SK-N-SH treated with all-trans-retinoic acid at 6 μM for 48 hours (cell line): Measurements from ENCODE around the gene REEP6.

Experiments
- ATAC-seq: fragments of 200-7000 bp; cut with Tn5 transposase; 3 replicates; pipeline ENCODE4 v1.9.1; 2020; ENCODE audit warnings: mild to moderate bottlenecking, moderate library complexity
- ARNTL ChIP-seq: fragments of 450-650 bp; formaldehyde crosslinking; IDR thresholded peaks from 2 replicates; pipeline ENCODE4 v1.5.0; 2020; ENCODE audit warnings: low read depth, mild to moderate bottlenecking, moderate library complexity, borderline replicate concordance
- BACH2 ChIP-seq: fragments of 250-450 bp; sonication (Bioruptor Pico); IDR thresholded peaks from 2 replicates; pipeline ENCODE4 v1.9.0; 2021; ENCODE audit warnings: mild to moderate bottlenecking, borderline replicate concordance
- CSDC2 ChIP-seq: fragments of 250-450 bp; sonication (Bioruptor Pico); IDR thresholded peaks from 2 replicates; pipeline ENCODE4 v1.5.0; 2020; ENCODE audit warnings: mild to moderate bottlenecking, moderate library complexity
- ESRRG ChIP-seq: fragments of 250-450 bp; sonication (Bioruptor Pico); IDR thresholded peaks from 2 replicates; pipeline ENCODE4 v1.6.1; 2021; ENCODE audit warnings: mild to moderate bottlenecking
- GLIS3 ChIP-seq: fragments of 250-450 bp; sonication (Bioruptor Pico); IDR thresholded peaks from 2 replicates; pipeline ENCODE4 v1.5.0; 2020; ENCODE audit warnings: mild to moderate bottlenecking, moderate library complexity
- ISL1 ChIP-seq: fragments of 250-450 bp; sonication (Bioruptor Pico); IDR thresholded peaks from 2 replicates; pipeline ENCODE4 v2.1.2; 2022; ENCODE audit warnings: mild to moderate bottlenecking, moderate library complexity
- OSR1 ChIP-seq: fragments of 250-450 bp; sonication (Bioruptor Pico); IDR thresholded peaks from 2 replicates; pipeline ENCODE4 v1.8.0; 2022; ENCODE audit warnings: moderate library complexity, mild to moderate bottlenecking, inconsistent platforms
- PPARA ChIP-seq: fragments of 250-450 bp; sonication (Bioruptor Pico); IDR thresholded peaks from 2 replicates; pipeline ENCODE4 v1.5.0; 2020; ENCODE audit warnings: mild to moderate bottlenecking, borderline replicate concordance
- RARB ChIP-seq: fragments of 250-450 bp; sonication (Bioruptor Pico); IDR thresholded peaks from 2 replicates; pipeline ENCODE4 v1.8.0; 2021; ENCODE audit warnings: mild to moderate bottlenecking, moderate library complexity
- SNAI2 ChIP-seq: fragments of 250-450 bp; sonication (Bioruptor Pico); IDR thresholded peaks from 2 replicates; pipeline ENCODE4 v1.5.0; 2020; ENCODE audit warnings: mild to moderate bottlenecking, moderate library complexity
- TCF4 ChIP-seq: fragments of 250-450 bp; sonication (Bioruptor Pico); IDR thresholded peaks from 2 replicates; pipeline ENCODE4 v1.8.0; 2021; ENCODE audit warnings: mild to moderate bottlenecking, moderate library complexity, borderline replicate concordance
- TOX ChIP-seq: fragments of 250-450 bp; sonication (Bioruptor Pico); IDR thresholded peaks from 2 replicates; pipeline ENCODE4 v1.8.0; 2021; ENCODE audit warnings: mild to moderate bottlenecking, moderate library complexity, borderline replicate concordance
- ZC3H10 ChIP-seq: fragments of 250-450 bp; sonication (Bioruptor Pico); IDR thresholded peaks from 2 replicates; pipeline ENCODE4 v1.5.1; 2021; ENCODE audit warnings: mild to moderate bottlenecking, moderate library complexity
- ZFP3 ChIP-seq: fragments of 250-450 bp; sonication (Bioruptor Pico); IDR thresholded peaks from 2 replicates; pipeline ENCODE4 v1.5.0; 2020; ENCODE audit warnings: mild to moderate bottlenecking, moderate library complexity
- ZFP30 ChIP-seq: fragments of 450-650 bp; formaldehyde crosslinking; IDR thresholded peaks from 2 replicates; pipeline ENCODE4 v1.5.0; 2022; ENCODE audit warnings: mild to moderate bottlenecking, moderate library complexity
- ZNF565 ChIP-seq: fragments of 450-650 bp; formaldehyde crosslinking; conservative IDR thresholded peaks from 2 replicates; pipeline ENCODE4 v1.5.0; 2020; ENCODE audit warnings: low read depth, mild to moderate bottlenecking, moderate library complexity
- ZNF70 ChIP-seq: fragments of 450-650 bp; formaldehyde crosslinking; IDR thresholded peaks from 2 replicates; pipeline ENCODE4 v1.5.0; 2020; ENCODE audit warnings: mild to moderate bottlenecking, moderate library complexity
- ZNF8 ChIP-seq: fragments of 450-650 bp; formaldehyde crosslinking; IDR thresholded peaks from 2 replicates; pipeline ENCODE4 v1.5.0; 2020; ENCODE audit warnings: mild to moderate bottlenecking, moderate library complexity
- TF ChIP-seq, protein P1 (sequence below): fragments of 250-450 bp; sonication (Bioruptor Pico); IDR thresholded peaks from 2 replicates; pipeline ENCODE4 v1.8.0; 2020; ENCODE audit warnings: mild to moderate bottlenecking, moderate library complexity, borderline replicate concordance
- TF ChIP-seq, protein P2 (sequence below): fragments of 250-450 bp; sonication (Bioruptor Pico); IDR thresholded peaks from 2 replicates; pipeline ENCODE4 v1.5.0; 2020; ENCODE audit warnings: mild to moderate bottlenecking, moderate library complexity
- TF ChIP-seq, protein P3 (sequence below): fragments of 250-450 bp; sonication (Bioruptor Pico); IDR thresholded peaks from 2 replicates; pipeline ENCODE4 v1.5.1; 2021; ENCODE audit warnings: mild to moderate bottlenecking, moderate library complexity

REEP6 gene

DNA sequence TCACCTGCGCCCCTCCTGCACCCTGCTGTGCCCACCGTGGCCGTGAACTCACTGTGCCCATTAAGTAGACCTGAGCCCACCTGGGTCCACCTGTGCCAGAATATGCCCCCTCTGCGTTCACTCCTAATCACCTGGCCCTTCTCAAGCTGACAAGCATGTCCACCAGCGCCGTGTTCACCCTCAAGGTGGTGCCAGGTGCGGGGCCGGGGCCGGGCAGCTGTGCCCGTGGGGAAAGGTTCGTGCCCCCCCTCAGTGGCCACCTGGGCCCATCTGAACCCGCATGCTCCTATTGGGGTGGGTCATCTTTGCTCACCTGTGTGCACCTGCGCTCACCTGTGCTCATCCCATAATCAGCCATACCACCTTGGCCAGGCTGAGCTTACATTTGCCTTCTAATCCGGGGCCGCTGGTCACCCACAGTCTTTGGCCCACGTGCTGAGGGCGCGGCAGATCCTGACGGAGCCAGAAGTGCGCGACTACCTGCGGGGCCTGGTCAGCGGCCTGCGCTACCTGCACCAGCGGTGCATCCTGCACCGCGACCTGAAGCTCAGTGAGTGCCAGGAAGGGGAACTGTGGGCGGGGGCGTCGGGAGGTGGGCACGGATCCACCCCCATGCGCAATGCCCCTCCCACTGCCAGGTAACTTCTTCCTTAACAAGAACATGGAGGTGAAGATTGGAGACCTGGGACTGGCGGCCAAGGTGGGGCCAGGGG, 35.2 kb downstream of the REEP6 start:
- TF ChIP-seq SNAI2 (no peak), GLIS3 (CRISPR knock-in tag) (no peak), ZNF8 (CRISPR knock-in tag) (no peak), PPARA (CRISPR knock-in tag) (no peak), BACH2 (no peak), TOX (CRISPR knock-in tag) (no peak), ZNF70 (CRISPR knock-in tag) (no peak), ARNTL (CRISPR knock-in tag) (no peak), CSDC2 (CRISPR knock-in tag) (no peak), ZFP30 (no peak), ZC3H10 (no peak), OSR1 (CRISPR knock-in tag) (no peak), RARB (CRISPR knock-in tag) (no peak), TCF4 (no peak)
- TF ChIP-seq, protein P1, sequence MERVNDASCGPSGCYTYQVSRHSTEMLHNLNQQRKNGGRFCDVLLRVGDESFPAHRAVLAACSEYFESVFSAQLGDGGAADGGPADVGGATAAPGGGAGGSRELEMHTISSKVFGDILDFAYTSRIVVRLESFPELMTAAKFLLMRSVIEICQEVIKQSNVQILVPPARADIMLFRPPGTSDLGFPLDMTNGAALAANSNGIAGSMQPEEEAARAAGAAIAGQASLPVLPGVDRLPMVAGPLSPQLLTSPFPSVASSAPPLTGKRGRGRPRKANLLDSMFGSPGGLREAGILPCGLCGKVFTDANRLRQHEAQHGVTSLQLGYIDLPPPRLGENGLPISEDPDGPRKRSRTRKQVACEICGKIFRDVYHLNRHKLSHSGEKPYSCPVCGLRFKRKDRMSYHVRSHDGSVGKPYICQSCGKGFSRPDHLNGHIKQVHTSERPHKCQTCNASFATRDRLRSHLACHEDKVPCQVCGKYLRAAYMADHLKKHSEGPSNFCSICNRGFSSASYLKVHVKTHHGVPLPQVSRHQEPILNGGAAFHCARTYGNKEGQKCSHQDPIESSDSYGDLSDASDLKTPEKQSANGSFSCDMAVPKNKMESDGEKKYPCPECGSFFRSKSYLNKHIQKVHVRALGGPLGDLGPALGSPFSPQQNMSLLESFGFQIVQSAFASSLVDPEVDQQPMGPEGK, result no peak
- TF ChIP-seq, protein P2, sequence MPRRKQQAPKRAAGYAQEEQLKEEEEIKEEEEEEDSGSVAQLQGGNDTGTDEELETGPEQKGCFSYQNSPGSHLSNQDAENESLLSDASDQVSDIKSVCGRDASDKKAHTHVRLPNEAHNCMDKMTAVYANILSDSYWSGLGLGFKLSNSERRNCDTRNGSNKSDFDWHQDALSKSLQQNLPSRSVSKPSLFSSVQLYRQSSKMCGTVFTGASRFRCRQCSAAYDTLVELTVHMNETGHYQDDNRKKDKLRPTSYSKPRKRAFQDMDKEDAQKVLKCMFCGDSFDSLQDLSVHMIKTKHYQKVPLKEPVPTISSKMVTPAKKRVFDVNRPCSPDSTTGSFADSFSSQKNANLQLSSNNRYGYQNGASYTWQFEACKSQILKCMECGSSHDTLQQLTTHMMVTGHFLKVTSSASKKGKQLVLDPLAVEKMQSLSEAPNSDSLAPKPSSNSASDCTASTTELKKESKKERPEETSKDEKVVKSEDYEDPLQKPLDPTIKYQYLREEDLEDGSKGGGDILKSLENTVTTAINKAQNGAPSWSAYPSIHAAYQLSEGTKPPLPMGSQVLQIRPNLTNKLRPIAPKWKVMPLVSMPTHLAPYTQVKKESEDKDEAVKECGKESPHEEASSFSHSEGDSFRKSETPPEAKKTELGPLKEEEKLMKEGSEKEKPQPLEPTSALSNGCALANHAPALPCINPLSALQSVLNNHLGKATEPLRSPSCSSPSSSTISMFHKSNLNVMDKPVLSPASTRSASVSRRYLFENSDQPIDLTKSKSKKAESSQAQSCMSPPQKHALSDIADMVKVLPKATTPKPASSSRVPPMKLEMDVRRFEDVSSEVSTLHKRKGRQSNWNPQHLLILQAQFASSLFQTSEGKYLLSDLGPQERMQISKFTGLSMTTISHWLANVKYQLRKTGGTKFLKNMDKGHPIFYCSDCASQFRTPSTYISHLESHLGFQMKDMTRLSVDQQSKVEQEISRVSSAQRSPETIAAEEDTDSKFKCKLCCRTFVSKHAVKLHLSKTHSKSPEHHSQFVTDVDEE (CRISPR knock-in tag), result no peak
- TF ChIP-seq, all 23 proteins: peak for 0
- no peak for ATAC-seq

DNA sequence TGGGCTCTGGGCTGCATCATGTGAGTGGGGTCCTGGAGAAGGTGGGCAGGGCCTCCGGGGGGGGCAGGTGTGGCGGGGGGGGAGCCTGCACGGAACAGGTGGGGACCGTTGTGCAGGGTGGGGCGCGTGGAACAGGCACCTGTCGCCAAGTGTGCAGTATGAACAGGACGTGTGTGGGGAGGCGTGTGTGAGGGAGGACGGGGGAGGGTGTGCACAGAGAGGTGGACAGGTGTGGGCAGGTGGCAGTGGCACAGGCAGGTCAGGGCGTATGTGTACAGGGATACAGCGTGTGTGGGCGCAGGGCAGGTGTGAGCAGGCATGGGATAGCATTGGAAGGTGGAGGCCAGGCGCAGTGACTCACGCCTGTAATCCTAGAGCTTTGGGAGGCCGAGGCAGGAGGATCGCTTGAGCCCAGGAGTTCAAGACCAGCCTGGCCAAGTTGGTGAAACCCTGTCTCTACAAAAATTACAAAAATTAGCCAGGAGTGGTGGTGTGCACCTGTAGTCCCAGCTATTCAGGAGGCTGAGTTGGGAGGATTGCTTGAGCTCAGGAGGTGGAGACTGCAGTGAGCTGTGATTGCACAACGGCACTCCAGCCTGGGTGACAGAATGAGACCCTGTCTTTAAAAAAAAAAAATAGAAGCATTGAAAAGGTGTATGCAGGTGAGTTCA, 36.1 kb downstream of the REEP6 start:
- ATAC-seq, result no peak
- TF ChIP-seq SNAI2, result no peak
- TF ChIP-seq ZNF565 (CRISPR knock-in tag), result no peak

DNA sequence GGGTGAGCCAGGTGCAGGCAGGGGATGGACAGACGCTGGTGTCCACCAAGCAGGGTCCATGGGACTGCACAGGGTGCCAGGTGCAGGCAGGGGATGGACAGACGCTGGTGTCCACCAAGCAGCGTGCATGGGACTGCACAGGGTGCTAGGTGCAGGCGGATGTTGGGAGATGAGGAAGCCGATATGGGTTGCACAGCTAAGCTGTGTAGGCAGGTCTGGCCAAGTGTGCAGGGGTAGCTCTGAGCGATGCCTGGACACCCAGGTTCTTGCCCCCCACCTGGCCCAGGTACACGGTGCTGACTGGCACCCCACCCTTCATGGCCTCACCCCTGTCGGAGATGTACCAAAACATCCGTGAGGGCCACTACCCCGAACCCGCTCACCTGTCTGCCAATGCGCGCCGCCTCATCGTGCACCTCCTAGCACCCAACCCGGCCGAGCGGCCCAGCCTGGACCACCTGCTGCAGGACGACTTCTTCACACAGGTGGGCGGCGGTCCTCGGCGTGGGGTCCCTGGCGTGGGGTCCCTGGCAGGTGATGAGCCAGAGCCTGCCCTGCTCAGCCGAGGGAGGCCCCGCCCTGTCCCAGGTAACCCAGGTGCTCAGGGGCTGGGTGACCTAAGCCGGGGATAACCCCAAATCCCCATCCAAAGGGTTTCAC, 36.8 kb downstream of the REEP6 start:
- no peak for TF ChIP-seq ESRRG (CRISPR knock-in tag)
- TF ChIP-seq, protein P3, sequence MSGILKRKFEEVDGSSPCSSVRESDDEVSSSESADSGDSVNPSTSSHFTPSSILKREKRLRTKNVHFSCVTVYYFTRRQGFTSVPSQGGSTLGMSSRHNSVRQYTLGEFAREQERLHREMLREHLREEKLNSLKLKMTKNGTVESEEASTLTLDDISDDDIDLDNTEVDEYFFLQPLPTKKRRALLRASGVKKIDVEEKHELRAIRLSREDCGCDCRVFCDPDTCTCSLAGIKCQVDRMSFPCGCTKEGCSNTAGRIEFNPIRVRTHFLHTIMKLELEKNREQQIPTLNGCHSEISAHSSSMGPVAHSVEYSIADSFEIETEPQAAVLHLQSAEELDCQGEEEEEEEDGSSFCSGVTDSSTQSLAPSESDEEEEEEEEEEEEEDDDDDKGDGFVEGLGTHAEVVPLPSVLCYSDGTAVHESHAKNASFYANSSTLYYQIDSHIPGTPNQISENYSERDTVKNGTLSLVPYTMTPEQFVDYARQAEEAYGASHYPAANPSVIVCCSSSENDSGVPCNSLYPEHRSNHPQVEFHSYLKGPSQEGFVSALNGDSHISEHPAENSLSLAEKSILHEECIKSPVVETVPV (CRISPR knock-in tag), result no peak
- no peak for TF ChIP-seq ZFP30
- TF ChIP-seq BACH2, result no peak
- no peak for TF ChIP-seq CSDC2 (CRISPR knock-in tag)
- no peak for TF ChIP-seq ZNF70 (CRISPR knock-in tag)
- TF ChIP-seq OSR1 (CRISPR knock-in tag), result no peak
- TF ChIP-seq ZFP3 (CRISPR knock-in tag), result no peak
- TF ChIP-seq ISL1 (CRISPR knock-in tag), result no peak
- TF ChIP-seq, protein P1, result no peak
- TF ChIP-seq TOX (CRISPR knock-in tag), result no peak
- ATAC-seq, result no peak
